ENCODE data around the gene GAPDH.
"Not testable (repeated sequence)": the region's sequence is repeated elsewhere in the genome, so short reads cannot be mapped to it uniquely, and the experiment has no call there.

The GAPDH gene

GRCh38 chr12:6569312-6569711 lies 35.0 kb downstream of the GAPDH start:
- no peak for DNase-seq

- no peak for DNase-seq
These were observed 35.5 kb downstream of the GAPDH start for GRCh38 chr12:6569786-6570185.

- DNase-seq = no peak
These were observed 36.1 kb downstream of the GAPDH start for GRCh38 chr12:6570264-6570887.

- no peak for DNase-seq
These were observed 38.7 kb downstream of the GAPDH start for GRCh38 chr12:6573001-6573400.

GRCh38 chr12:6574576-6575295 lies 40.4 kb downstream of the GAPDH start:
- DNase-seq = no peak

- DNase-seq = no peak
These were observed 41.3 kb downstream of the GAPDH start for GRCh38 chr12:6575648-6576047.

- no peak for DNase-seq
These were observed 47.9 kb downstream of the GAPDH start for GRCh38 chr12:6582196-6582595.

- no peak for DNase-seq
These were observed 48.6 kb downstream of the GAPDH start for GRCh38 chr12:6582959-6583358.

GRCh38 chr12:6584293-6584692 lies 50.0 kb downstream of the GAPDH start:
- no peak for DNase-seq

GRCh38 chr12:6586569-6586968 lies 52.3 kb downstream of the GAPDH start:
- not testable (repeated sequence) for DNase-seq
